Measurements from ENCODE around the gene OSBPL8.

- TF ChIP-seq SP1 (IDR thresholded peaks at IDR 0.05; ENCODE audit: low read depth, low read length) = no peak
- TF ChIP-seq POU5F1 (IDR thresholded peaks at IDR 0.05; ENCODE audit: low read depth, low read length) = no peak
- TF ChIP-seq, protein P1, sequence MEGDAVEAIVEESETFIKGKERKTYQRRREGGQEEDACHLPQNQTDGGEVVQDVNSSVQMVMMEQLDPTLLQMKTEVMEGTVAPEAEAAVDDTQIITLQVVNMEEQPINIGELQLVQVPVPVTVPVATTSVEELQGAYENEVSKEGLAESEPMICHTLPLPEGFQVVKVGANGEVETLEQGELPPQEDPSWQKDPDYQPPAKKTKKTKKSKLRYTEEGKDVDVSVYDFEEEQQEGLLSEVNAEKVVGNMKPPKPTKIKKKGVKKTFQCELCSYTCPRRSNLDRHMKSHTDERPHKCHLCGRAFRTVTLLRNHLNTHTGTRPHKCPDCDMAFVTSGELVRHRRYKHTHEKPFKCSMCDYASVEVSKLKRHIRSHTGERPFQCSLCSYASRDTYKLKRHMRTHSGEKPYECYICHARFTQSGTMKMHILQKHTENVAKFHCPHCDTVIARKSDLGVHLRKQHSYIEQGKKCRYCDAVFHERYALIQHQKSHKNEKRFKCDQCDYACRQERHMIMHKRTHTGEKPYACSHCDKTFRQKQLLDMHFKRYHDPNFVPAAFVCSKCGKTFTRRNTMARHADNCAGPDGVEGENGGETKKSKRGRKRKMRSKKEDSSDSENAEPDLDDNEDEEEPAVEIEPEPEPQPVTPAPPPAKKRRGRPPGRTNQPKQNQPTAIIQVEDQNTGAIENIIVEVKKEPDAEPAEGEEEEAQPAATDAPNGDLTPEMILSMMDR (IDR thresholded peaks at IDR 0.05; ENCODE audit: control extremely low read depth in 1 of 3, insufficient read depth in 1 of 3, low read depth in 1 of 3, low read length in 3 of 3) = no peak
Measured at GRCh38 chr12:76539727-76540126, 19.8 kb downstream of the OSBPL8 start.

Measured in H1 (cell line).